HEK293 (cell line): ENCODE measurements around the gene PCAT6.

Experiments
- ELK4 ChIP-seq: IDR thresholded peaks from 2 replicates; pipeline ENCODE4 v1.6.1; 2011; ENCODE audit warnings: mild to moderate bottlenecking, low read depth, low read length, borderline replicate concordance
- GLIS2 ChIP-seq: fragments of 450-650 bp; formaldehyde crosslinking; IDR thresholded peaks from 2 replicates; pipeline ENCODE4 v1.5.1; 2016; ENCODE audit warnings: missing biosample characterization, missing genetic modification characterization
- KLF8 ChIP-seq: fragments of 450-650 bp; formaldehyde crosslinking; IDR thresholded peaks from 2 replicates; pipeline ENCODE4 v1.5.1; 2016; ENCODE audit warnings: missing biosample characterization, missing genetic modification characterization
- PATZ1 ChIP-seq: fragments of 450-650 bp; formaldehyde crosslinking; IDR thresholded peaks from 2 replicates; pipeline ENCODE4 v1.5.1; 2016; ENCODE audit warnings: missing biosample characterization, missing genetic modification characterization
- PRDM1 ChIP-seq: fragments of 450-650 bp; formaldehyde crosslinking; IDR thresholded peaks from 2 replicates; pipeline ENCODE4; 2016; ENCODE audit warnings: missing biosample characterization, missing genetic modification characterization
- SALL2 ChIP-seq: fragments of 450-650 bp; formaldehyde crosslinking; IDR thresholded peaks from 2 replicates; pipeline ENCODE4 v1.5.0; 2017; ENCODE audit warnings: missing biosample characterization, mild to moderate bottlenecking, missing genetic modification characterization, borderline replicate concordance
- SP2 ChIP-seq: fragments of 450-650 bp; formaldehyde crosslinking; IDR thresholded peaks from 2 replicates; pipeline ENCODE4 v1.5.1; 2016; ENCODE audit warnings: missing biosample characterization, missing genetic modification characterization
- ZBTB21 ChIP-seq: fragments of 450-650 bp; formaldehyde crosslinking; IDR thresholded peaks from 2 replicates; pipeline ENCODE4 v1.5.1; 2017; ENCODE audit warnings: missing biosample characterization, missing genetic modification characterization
- ZBTB26 ChIP-seq: fragments of 450-650 bp; formaldehyde crosslinking; optimal IDR thresholded peaks from 2 replicates; pipeline ENCODE3; 2016; ENCODE audit warnings: missing biosample characterization, mild to moderate bottlenecking, missing genetic modification characterization
- ZNF133 ChIP-seq: fragments of 450-650 bp; formaldehyde crosslinking; IDR thresholded peaks from 2 replicates; pipeline ENCODE4 v1.5.1; 2016; ENCODE audit warnings: missing biosample characterization, missing genetic modification characterization
- ZNF146 ChIP-seq: fragments of 450-650 bp; formaldehyde crosslinking; IDR thresholded peaks from 2 replicates; pipeline ENCODE4 v1.5.1; 2016; ENCODE audit warnings: missing biosample characterization, missing genetic modification characterization
- ZNF184 ChIP-seq: fragments of 450-650 bp; IDR thresholded peaks from 2 replicates; pipeline ENCODE4 v1.5.1; 2018; ENCODE audit warnings: missing biosample characterization, mild to moderate bottlenecking, missing genetic modification characterization
- ZNF211 ChIP-seq: fragments of 450-650 bp; formaldehyde crosslinking; IDR thresholded peaks from 2 replicates; pipeline ENCODE4 v1.5.1; 2016; ENCODE audit warnings: low read depth, missing biosample characterization, missing genetic modification characterization
- ZNF274 ChIP-seq, 2 experiments: fragments of 200-500 bp in 1 of 2; fragments of 450-650 bp in 1 of 2; sonication (Bioruptor generic) in 1 of 2; formaldehyde crosslinking in 1 of 2; IDR thresholded peaks; 2 replicates each; pipeline versions ENCODE4 v1.5.1 to v1.6.1; 2014 to 2016; ENCODE audit warnings: borderline replicate concordance in 1 of 2, inconsistent platforms in 1 of 2, low read length in 1 of 2, missing biosample characterization in 1 of 2, missing genetic modification characterization in 1 of 2
- ZNF366 ChIP-seq: fragments of 450-650 bp; formaldehyde crosslinking; conservative IDR thresholded peaks from 2 replicates; pipeline ENCODE4 v1.5.1; 2016; ENCODE audit warnings: missing biosample characterization, missing genetic modification characterization
- ZNF433 ChIP-seq: fragments of 450-650 bp; formaldehyde crosslinking; IDR thresholded peaks from 2 replicates; pipeline ENCODE4 v1.5.1; 2016; ENCODE audit warnings: missing biosample characterization, missing genetic modification characterization, low read depth
- ZNF501 ChIP-seq: fragments of 450-650 bp; formaldehyde crosslinking; IDR thresholded peaks from 2 replicates; pipeline ENCODE4 v1.5.1; 2016; ENCODE audit warnings: missing biosample characterization, missing genetic modification characterization
- ZNF544 ChIP-seq: fragments of 450-650 bp; formaldehyde crosslinking; IDR thresholded peaks from 2 replicates; pipeline ENCODE4 v1.5.0; 2017; ENCODE audit warnings: missing biosample characterization, missing genetic modification characterization
- ZNF580 ChIP-seq: fragments of 450-650 bp; formaldehyde crosslinking; IDR thresholded peaks from 2 replicates; pipeline ENCODE4 v1.5.1; 2016; ENCODE audit warnings: missing biosample characterization, missing genetic modification characterization
- ZNF624 ChIP-seq: fragments of 450-650 bp; formaldehyde crosslinking; IDR thresholded peaks from 2 replicates; pipeline ENCODE4 v1.5.1; 2017; ENCODE audit warnings: missing biosample characterization, missing genetic modification characterization
- ZNF639 ChIP-seq: fragments of 450-650 bp; formaldehyde crosslinking; IDR thresholded peaks from 2 replicates; pipeline ENCODE4 v1.5.1; 2016; ENCODE audit warnings: missing biosample characterization, missing genetic modification characterization
- ZNF645 ChIP-seq: fragments of 450-650 bp; formaldehyde crosslinking; IDR thresholded peaks from 2 replicates; pipeline ENCODE4; 2016; ENCODE audit warnings: missing biosample characterization, missing genetic modification characterization
- ZNF670 ChIP-seq: fragments of 450-650 bp; formaldehyde crosslinking; IDR thresholded peaks from 2 replicates; pipeline ENCODE4 v1.5.1; 2016; ENCODE audit warnings: missing biosample characterization, missing genetic modification characterization, low read depth
- ZNF692 ChIP-seq: fragments of 450-650 bp; formaldehyde crosslinking; IDR thresholded peaks from 2 replicates; pipeline ENCODE4 v1.5.1; 2016; ENCODE audit warnings: missing biosample characterization, missing genetic modification characterization
- ZNF768 ChIP-seq: fragments of 450-650 bp; formaldehyde crosslinking; IDR thresholded peaks from 2 replicates; pipeline ENCODE4 v1.5.1; 2018; ENCODE audit warnings: missing biosample characterization, mild to moderate bottlenecking, missing genetic modification characterization
- ZNF791 ChIP-seq: fragments of 450-650 bp; formaldehyde crosslinking; IDR thresholded peaks from 2 replicates; pipeline ENCODE4 v1.5.1; 2016; ENCODE audit warnings: missing biosample characterization, missing genetic modification characterization
- ZNF837 ChIP-seq: fragments of 450-650 bp; formaldehyde crosslinking; IDR thresholded peaks from 2 replicates; pipeline ENCODE4 v1.5.1; 2016; ENCODE audit warnings: missing biosample characterization, missing genetic modification characterization
- ZNF843 ChIP-seq: fragments of 450-650 bp; formaldehyde crosslinking; IDR thresholded peaks from 2 replicates; pipeline ENCODE4 v1.5.1; 2016; ENCODE audit warnings: missing biosample characterization, missing genetic modification characterization

PCAT6 gene

GRCh38 chr1:202810615-202811295 lies at the start of gene PCAT6 (continued):
- TF ChIP-seq ZNF211 (no peak), ZNF843 (tag by site-specific recombination) (no peak), PATZ1 (tag by site-specific recombination) (peak; percentile 78; the same call in 1 of the 2 replicates), PRDM1 (tag by site-specific recombination) (no peak), ZNF624 (tag by site-specific recombination) (no peak), ZNF133 (tag by site-specific recombination) (no peak), ZNF580 (tag by site-specific recombination) (peak; percentile 51; the same call in 1 of the 2 replicates), ELK4 (no peak), ZNF791 (tag by site-specific recombination) (no peak), ZNF184 (tag by site-specific recombination) (peak; percentile 45; the same call in 1 of the 2 replicates), SP2 (peak; percentile 92), ZBTB21 (tag by site-specific recombination) (peak; percentile 71; the same call in 1 of the 2 replicates), ZNF501 (peak; percentile 71; the same call in 1 of the 2 replicates), ZNF544 (tag by site-specific recombination) (no peak), ZNF366 (tag by site-specific recombination) (no peak), ZNF670 (tag by site-specific recombination) (no peak), ZNF146 (tag by site-specific recombination) (peak; percentile 49; the same call in 1 of the 2 replicates), ZNF692 (tag by site-specific recombination) (peak; percentile 80), ZNF433 (tag by site-specific recombination) (no peak), SALL2 (tag by site-specific recombination) (no peak), KLF8 (tag by site-specific recombination) (peak; percentile 97), GLIS2 (tag by site-specific recombination) (peak; percentile 80), ZNF837 (tag by site-specific recombination) (no peak), ZBTB26 (peak; percentile 63), ZNF645 (tag by site-specific recombination) (no peak), ZNF274 (IDR thresholded peaks at IDR 0.05; ENCODE audit: low read length) (no peak), ZNF274 (tag by site-specific recombination; IDR thresholded peaks at IDR 0.05; ENCODE audit: borderline replicate concordance) (no peak), ZNF639 (tag by site-specific recombination) (peak; percentile 71; the same call in 1 of the 2 replicates), ZNF768 (tag by site-specific recombination) (no peak)
